Hematopoietic multipotent progenitor cell treated with erythropoietin and hydrocortisone succinate and interleukin-3 and kit ligand, for 4 days (in vitro differentiated cells): ENCODE measurements around the gene PKP3.

Source experiments
- DNase-seq: peaks from one replicate; pipeline ENCODE4 v3.0.0-alpha.2; 2015

PKP3 gene

GRCh38 chr11:449889-450808 is 56.1 kb downstream of the PKP3 start, which contains the start of gene PTDSS2:
PTDSS2 (plus strand) TSS chr11:450279; CDS start chr11:450456, 177 bp downstream.
- DNase-seq = peak; percentile 99

GRCh38 chr11:450809-451451 is 56.9 kb downstream of the PKP3 start:
- DNase-seq = peak; percentile 88

DNA sequence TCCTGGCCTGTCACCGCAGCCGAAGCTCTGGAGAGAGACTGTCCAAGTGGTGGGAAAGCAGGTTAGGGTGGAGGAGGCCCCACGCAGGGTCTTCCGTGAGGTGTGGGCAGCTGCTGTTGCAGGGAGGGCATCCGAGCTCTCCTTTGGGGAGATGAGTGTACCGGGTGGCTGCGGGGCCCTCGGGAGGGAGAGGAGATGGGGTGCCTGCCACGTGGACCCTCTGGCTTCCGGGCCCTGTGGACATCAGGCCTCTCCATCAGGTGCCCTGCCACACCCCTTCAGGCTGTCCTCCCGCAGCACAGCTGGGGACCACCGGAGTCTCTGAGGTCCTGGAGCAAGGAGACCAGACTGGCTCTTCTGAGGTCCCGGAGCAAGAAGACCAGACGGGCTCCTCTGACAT is 57.7 kb downstream of the PKP3 start:
- no peak for DNase-seq

DNA sequence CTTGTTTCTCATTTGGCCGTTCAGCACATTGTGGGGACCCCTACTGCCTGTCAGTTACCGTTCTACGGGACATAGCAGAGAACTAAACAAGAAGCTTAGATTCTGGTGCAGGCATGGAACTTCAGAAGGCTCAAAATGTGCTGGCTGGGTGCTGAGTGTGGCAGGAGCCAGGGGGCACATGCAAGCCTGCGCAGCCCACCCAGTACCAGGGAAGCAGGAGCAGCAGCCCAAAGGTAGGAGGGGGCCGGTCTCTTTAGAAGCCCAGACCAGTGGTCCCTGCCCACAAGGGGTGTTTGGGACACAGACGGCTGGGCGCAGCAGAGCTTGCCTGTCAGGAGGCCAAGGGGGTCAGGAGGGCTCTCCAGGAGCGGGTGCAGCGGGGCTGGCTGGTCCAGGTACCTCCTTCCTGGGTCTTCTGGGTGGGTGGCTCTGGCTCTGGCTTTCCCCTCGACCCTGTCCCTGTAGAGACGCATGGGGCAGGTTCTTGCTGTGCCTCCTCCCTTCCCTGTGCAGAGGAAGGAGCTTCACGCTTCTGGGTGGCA is 58.3 kb downstream of the PKP3 start:
- DNase-seq = no peak

- DNase-seq = no peak
Measured at GRCh38 chr11:452916-453527, 59.0 kb downstream of the PKP3 start.

DNA sequence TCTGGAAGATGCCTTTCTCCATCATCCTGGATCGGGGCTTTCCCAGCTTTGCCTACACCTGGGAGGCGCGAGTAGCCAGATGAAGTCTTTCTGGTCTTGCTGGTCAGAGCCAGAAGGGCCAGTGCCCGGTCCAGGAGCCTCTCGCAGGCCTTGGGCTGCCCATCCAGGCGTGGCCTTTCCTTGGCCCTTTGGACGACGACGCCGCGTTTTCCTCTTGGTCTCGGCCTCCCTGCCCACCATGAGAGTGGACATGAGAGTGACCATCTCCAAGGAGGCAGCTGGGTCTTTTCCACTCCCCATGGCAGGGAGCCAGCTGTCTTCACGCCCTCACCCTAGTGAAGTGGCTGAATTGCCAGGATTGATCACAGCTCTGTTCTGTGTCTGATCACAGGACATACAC is 59.6 kb downstream of the PKP3 start:
- no peak for DNase-seq

DNA sequence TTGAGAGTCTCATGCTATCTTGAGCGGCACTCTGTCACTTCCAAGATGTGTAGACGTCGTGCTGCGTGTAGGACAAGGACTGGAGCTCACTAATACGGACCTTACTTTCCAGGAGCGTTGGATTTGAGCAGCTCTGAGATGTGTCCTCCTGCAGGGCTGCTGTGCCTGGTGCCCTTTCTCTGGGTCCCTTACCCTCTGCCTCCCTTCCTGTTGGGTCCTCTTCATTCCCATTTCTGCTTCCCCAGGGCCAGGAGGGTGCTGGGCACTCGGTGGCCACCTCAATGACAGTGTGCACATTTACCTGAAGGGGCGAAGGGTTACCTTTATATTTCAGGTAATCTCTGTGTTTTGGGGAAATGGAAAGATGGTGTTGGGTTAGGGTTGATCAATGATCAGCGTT is 60.0 kb downstream of the PKP3 start:
- DNase-seq = no peak
